Mesenchymal stem cell (in vitro differentiated cells and primary cell): ENCODE results near the gene SPAG6.

ENCODE experiments used
- DNase-seq: peaks from one replicate; pipeline ENCODE4 v3.0.0-alpha.2; 2013
- H2AFZ ChIP-seq: one replicate; pipeline ENCODE4 v1.6.1; 2013; ENCODE audit warnings: low read depth, mild to moderate bottlenecking, control low read depth, inconsistent platforms, low read length, moderate library complexity
- H2AK5ac ChIP-seq: 2 replicates; pipeline ENCODE4 v1.6.1; 2013; ENCODE audit warnings: low read length, moderate library complexity, mild to moderate bottlenecking, inconsistent platforms; ENCODE audit not compliant: severe bottlenecking
- H2BK120ac ChIP-seq: one replicate; pipeline ENCODE4 v1.6.1; 2013; ENCODE audit warnings: low read depth, mild to moderate bottlenecking, inconsistent platforms, low read length, moderate library complexity
- H2BK12ac ChIP-seq, 2 experiments: one replicate each; pipeline ENCODE4 v1.6.1; 2013; ENCODE audit warnings: inconsistent platforms in 2 of 2, low read length in 2 of 2, mild to moderate bottlenecking in 2 of 2, moderate library complexity in 2 of 2, control low read depth in 1 of 2
- H2BK15ac ChIP-seq: one replicate; pipeline ENCODE4 v1.6.1; 2013; ENCODE audit warnings: mild to moderate bottlenecking, low read depth, inconsistent platforms; ENCODE audit not compliant: poor library complexity, severe bottlenecking
- H2BK5ac ChIP-seq: 2 replicates; pipeline ENCODE4 v1.6.1; 2013; ENCODE audit warnings: low read depth, mild to moderate bottlenecking, low read length, control low read depth, inconsistent platforms; ENCODE audit not compliant: poor library complexity, severe bottlenecking
- H3K14ac ChIP-seq, 2 experiments: one replicate each; pipeline ENCODE4 v1.6.1; 2013; ENCODE audit warnings: inconsistent platforms in 2 of 2, low read length in 2 of 2, control low read depth in 1 of 2, mild to moderate bottlenecking in 1 of 2, moderate library complexity in 1 of 2
- H3K18ac ChIP-seq, 2 experiments: one replicate each; pipeline ENCODE4 v1.6.1; 2013; ENCODE audit warnings: inconsistent platforms in 2 of 2, low read length in 2 of 2, control low read depth in 1 of 2, low read depth in 1 of 2, mild to moderate bottlenecking in 1 of 2
- H3K23ac ChIP-seq, 2 experiments: one replicate each; pipeline ENCODE4 v1.6.1; 2013; ENCODE audit warnings: inconsistent platforms in 2 of 2, low read length in 2 of 2, mild to moderate bottlenecking in 2 of 2, moderate library complexity in 2 of 2, control low read depth in 1 of 2
- H3K27ac ChIP-seq: 2 replicates; pipeline ENCODE4 v1.5.1; 2013; ENCODE audit warnings: mild to moderate bottlenecking, moderate library complexity, low read length, control low read depth, inconsistent platforms; ENCODE audit not compliant: poor library complexity, severe bottlenecking
- H3K27me3 ChIP-seq, 2 experiments: 2 replicates each; pipeline versions ENCODE4 v1.6.1 to v1.7.0; 2013; ENCODE audit warnings: low read length in 2 of 2, mild to moderate bottlenecking in 2 of 2, moderate library complexity in 2 of 2, control low read depth in 1 of 2, inconsistent platforms in 1 of 2; ENCODE audit not compliant: control insufficient read depth in 1 of 2, insufficient read depth in 1 of 2
- H3K36me3 ChIP-seq, 2 experiments: 2 replicates each; pipeline versions ENCODE4 v1.6.1 to v1.7.0; 2013; ENCODE audit warnings: low read length in 2 of 2, control low read depth in 1 of 2, inconsistent platforms in 1 of 2, low read depth in 1 of 2, mild to moderate bottlenecking in 1 of 2; ENCODE audit not compliant: insufficient read depth in 2 of 2, control insufficient read depth in 1 of 2
- H3K4ac ChIP-seq, 2 experiments: one replicate each; pipeline ENCODE4 v1.6.1; 2013; ENCODE audit warnings: inconsistent platforms in 2 of 2, low read length in 2 of 2, mild to moderate bottlenecking in 2 of 2, moderate library complexity in 2 of 2, control low read depth in 1 of 2, low read depth in 1 of 2
- H3K4me1 ChIP-seq: 2 replicates; pipeline ENCODE4 v1.6.1; 2013; ENCODE audit warnings: low read depth, low read length, control low read depth; ENCODE audit not compliant: control insufficient read depth, insufficient read depth
- H3K4me2 ChIP-seq: 2 replicates; pipeline ENCODE4 v1.6.1; 2013; ENCODE audit warnings: low read length, mild to moderate bottlenecking, inconsistent platforms; ENCODE audit not compliant: poor library complexity, severe bottlenecking
- H3K4me3 ChIP-seq, 2 experiments: 2 replicates each; pipeline versions ENCODE4 v1.5.1 to v1.7.0; 2013; ENCODE audit warnings: low read length in 2 of 2, mild to moderate bottlenecking in 2 of 2, control low read depth in 1 of 2, low read depth in 1 of 2; ENCODE audit not compliant: insufficient read depth in 1 of 2
- H3K79me1 ChIP-seq: replicated peaks from 2 replicates; pipeline ENCODE4 v1.6.1; 2013; ENCODE audit warnings: mild to moderate bottlenecking, control low read depth, low read length, inconsistent platforms; ENCODE audit not compliant: poor library complexity, severe bottlenecking
- H3K9ac ChIP-seq: 2 replicates; pipeline ENCODE4 v1.7.0; 2013; ENCODE audit warnings: mild to moderate bottlenecking, low read length, moderate library complexity
- H3K9me3 ChIP-seq: 2 replicates; pipeline ENCODE4 v1.7.0; 2013; ENCODE audit warnings: mild to moderate bottlenecking, low read length; ENCODE audit not compliant: control insufficient read depth
- H4K8ac ChIP-seq: one replicate; pipeline ENCODE4 v1.6.1; 2013; ENCODE audit warnings: inconsistent platforms, mild to moderate bottlenecking, low read length, moderate library complexity
- H4K91ac ChIP-seq: one replicate; pipeline ENCODE4 v1.6.1; 2013; ENCODE audit warnings: mild to moderate bottlenecking, low read length, inconsistent platforms
- WGBS: methylation state at CpG from one replicate; pipeline ENCODE4 v1.1.7; 2013; ENCODE audit warnings: mixed read lengths; 5-methylcytosine and 5-hydroxymethylcytosine counted together

SPAG6 gene

DNA sequence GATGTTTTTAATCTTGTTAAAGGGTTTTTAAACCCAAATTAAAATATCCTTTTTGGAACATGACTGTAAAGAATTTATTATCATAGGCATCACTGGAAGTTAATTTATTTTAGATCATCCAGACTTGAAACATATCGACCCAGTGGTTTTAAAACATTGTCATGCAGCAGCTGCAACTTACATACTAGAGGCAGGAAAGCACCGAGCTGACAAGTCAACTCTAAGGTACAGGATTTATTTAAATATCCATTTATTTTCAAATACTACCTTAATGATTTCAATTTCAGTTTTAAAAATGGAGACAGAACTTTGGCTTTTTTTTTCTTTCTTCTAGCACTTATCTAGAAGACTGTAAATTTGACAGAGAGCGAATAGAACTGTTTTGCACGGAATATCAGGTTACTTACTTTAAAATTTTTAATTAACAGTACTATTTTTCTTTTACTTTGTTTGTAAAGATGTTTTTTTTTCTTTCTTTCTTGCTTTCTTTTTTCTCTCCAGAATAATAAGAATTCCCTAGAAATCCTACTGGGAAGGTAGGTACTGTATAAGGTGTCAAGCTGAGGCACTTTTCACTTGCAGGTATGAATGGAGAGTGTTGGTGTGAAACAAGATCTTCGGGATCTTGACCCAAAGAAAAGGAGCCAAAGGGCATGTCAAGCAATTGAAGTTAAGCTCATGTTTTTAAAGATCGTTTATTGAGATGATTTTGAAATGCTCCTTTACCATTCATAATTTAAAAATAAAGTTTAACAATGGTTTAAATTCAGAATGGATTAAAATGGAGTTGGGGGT is 27.3 kb upstream of the SPAG6 start:
- H3K14ac ChIP-seq: no peak overlapping the region
- H3K4me1 ChIP-seq: no peaks in the 10 kb centered on the region
- no peak overlapping the region for H2AK5ac ChIP-seq
- no peak overlapping the region for H3K27ac ChIP-seq
- H3K4ac ChIP-seq: no peak overlapping the region
- no peak overlapping the region for H3K4me2 ChIP-seq
- H2BK120ac ChIP-seq: no peak overlapping the region
- no peak for DNase-seq
- H3K9me3 ChIP-seq: no peaks in the 10 kb centered on the region
- H3K27me3 ChIP-seq: peaks cover 9 to 11% of the 10 kb centered on the region in 2 experiments
- peak overlapping the region in 1 of 2 experiments; percentile 87 for H3K4me3 ChIP-seq
- no peak overlapping the region for H2AFZ ChIP-seq
- H4K8ac ChIP-seq: no peak overlapping the region
- H2BK12ac ChIP-seq: no peak overlapping the region
- H3K36me3 ChIP-seq: no peaks in the 10 kb centered on the region
- H3K18ac ChIP-seq: no peak overlapping the region
- H3K79me1 ChIP-seq: peaks cover 5% of the 10 kb centered on the region
- no peak overlapping the region for H3K23ac ChIP-seq
- no peak overlapping the region for H2BK5ac ChIP-seq
- no peak overlapping the region for H2BK15ac ChIP-seq
- no peak overlapping the region for H4K91ac ChIP-seq
- WGBS: 56% methylated on average over 3 of the region's 6 CpGs
- peak overlapping the region; percentile 96 for H3K9ac ChIP-seq

GRCh38 chr10:22318772-22319171 is 26.5 kb upstream of the SPAG6 start:
- no peak overlapping the region for H4K8ac ChIP-seq
- H3K14ac ChIP-seq: no peak overlapping the region
- H3K4ac ChIP-seq: no peak overlapping the region
- no peaks in the 10 kb centered on the region for H3K4me1 ChIP-seq
- H2BK12ac ChIP-seq: no peak overlapping the region
- H3K9ac ChIP-seq: no peak overlapping the region
- no peak overlapping the region for H4K91ac ChIP-seq
- H3K79me1 ChIP-seq: peaks cover 8% of the 10 kb centered on the region
- H3K23ac ChIP-seq: no peak overlapping the region
- H2BK120ac ChIP-seq: no peak overlapping the region
- no peaks in the 10 kb centered on the region for H3K36me3 ChIP-seq
- no peak overlapping the region for H3K4me2 ChIP-seq
- H3K27ac ChIP-seq: no peak overlapping the region
- DNase-seq: no peak
- peaks cover 16% of the 10 kb centered on the region in 2 experiments for H3K27me3 ChIP-seq
- no CpG with 5 or more reads among the region's 3 CpGs for WGBS
- H2AK5ac ChIP-seq: no peak overlapping the region
- no peak overlapping the region for H3K4me3 ChIP-seq
- H3K9me3 ChIP-seq: no peaks in the 10 kb centered on the region
- H2BK15ac ChIP-seq: no peak overlapping the region
- H3K18ac ChIP-seq: no peak overlapping the region
- no peak overlapping the region for H2BK5ac ChIP-seq
- no peak overlapping the region for H2AFZ ChIP-seq

GRCh38 chr10:22319547-22319979 is 25.7 kb upstream of the SPAG6 start:
- no peak overlapping the region for H4K8ac ChIP-seq
- peaks cover 10% of the 10 kb centered on the region for H3K79me1 ChIP-seq
- no peak overlapping the region for H3K23ac ChIP-seq
- no peak overlapping the region for H2BK12ac ChIP-seq
- no peak overlapping the region for H2BK120ac ChIP-seq
- peak overlapping the region in 1 of 2 experiments; percentile 76 for H3K4me3 ChIP-seq
- H3K14ac ChIP-seq: no peak overlapping the region
- H2BK5ac ChIP-seq: no peak overlapping the region
- H3K9ac ChIP-seq: peak overlapping the region; percentile 91
- H3K4ac ChIP-seq: no peak overlapping the region
- H3K4me1 ChIP-seq: no peaks in the 10 kb centered on the region
- peaks cover 19 to 24% of the 10 kb centered on the region in 2 experiments for H3K27me3 ChIP-seq
- H2BK15ac ChIP-seq: no peak overlapping the region
- H2AFZ ChIP-seq: no peak overlapping the region
- H4K91ac ChIP-seq: no peak overlapping the region
- DNase-seq: no peak
- no peaks in the 10 kb centered on the region for H3K9me3 ChIP-seq
- H3K36me3 ChIP-seq: no peaks in the 10 kb centered on the region
- H3K18ac ChIP-seq: no peak overlapping the region
- peak overlapping the region; percentile 50 for H3K4me2 ChIP-seq
- H3K27ac ChIP-seq: no peak overlapping the region
- H2AK5ac ChIP-seq: no peak overlapping the region
- WGBS: 33% methylated on average over 9 of the region's 10 CpGs

GRCh38 chr10:22319980-22320558 is 25.2 kb upstream of the SPAG6 start:
- Histone ChIP-seq H4K91ac (no peak overlapping the region), H3K79me1 (peaks cover 13% of the 10 kb centered on the region), H3K18ac (peak overlapping the region in 1 of 2 experiments; percentile 33), H3K14ac (no peak overlapping the region), H2AK5ac (no peak overlapping the region), H3K4me2 (peak overlapping the region; percentile 94), H2BK12ac (no peak overlapping the region), H3K27me3 (peaks cover 22 to 29% of the 10 kb centered on the region in 2 experiments), H2AFZ (no peak overlapping the region), H3K4me3 (peak overlapping the region; percentile 66 to 76), H2BK120ac (peak overlapping the region; percentile 61), H3K23ac (no peak overlapping the region), H3K27ac (no peak overlapping the region), H2BK15ac (no peak overlapping the region), H3K36me3 (no peaks in the 10 kb centered on the region), H2BK5ac (no peak overlapping the region), H3K9me3 (no peaks in the 10 kb centered on the region), H3K4me1 (no peaks in the 10 kb centered on the region), H3K4ac (no peak overlapping the region), H3K9ac (peak overlapping the region; percentile 91), H4K8ac (no peak overlapping the region)
- 0% methylated on average over 15 of the region's 30 CpGs for WGBS
- DNase-seq: peak; percentile 38
